ENCODE measurements around the gene SERHL2.
"Not testable (repeated sequence)": the region's sequence is repeated elsewhere in the genome, so short reads cannot be mapped to it uniquely, and the experiment has no call there.

Gene SERHL2

DNA sequence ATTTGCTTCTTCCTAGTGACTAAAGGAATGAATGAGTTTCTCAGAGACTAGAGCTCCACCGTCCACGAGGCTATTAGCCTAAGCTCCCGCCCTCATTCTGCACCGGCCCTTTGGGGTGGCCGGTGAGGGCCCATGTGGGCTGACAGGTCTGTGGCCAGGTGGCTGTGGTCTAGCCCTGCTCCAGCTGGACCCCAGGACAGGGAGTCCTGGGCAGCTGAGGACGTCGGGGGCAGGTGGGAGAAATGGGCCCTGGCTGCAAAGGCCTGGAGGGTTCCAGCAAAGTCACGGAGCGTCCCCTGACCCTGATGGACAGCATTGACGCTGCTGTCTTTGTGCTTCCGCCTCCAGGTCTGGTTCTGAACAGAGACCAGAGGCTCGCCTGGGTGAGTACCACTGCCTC is 12.2 kb downstream of the SERHL2 start:
- no peak overlapping the region for H2BK5ac ChIP-seq (ENCODE audit: low read depth, low read length, poor library complexity, severe bottlenecking)
- no peak for DNase-seq
- no peaks in the 10 kb centered on the region for H3K27me3 ChIP-seq (ENCODE audit: control insufficient read depth in 1 of 2, insufficient read depth in 1 of 2, low read length in 2 of 2)
- H3K9me3 ChIP-seq (ENCODE audit: control insufficient read depth, low read length) = no peaks in the 10 kb centered on the region
- H3K23ac ChIP-seq (ENCODE audit: low read length in 2 of 2) = no peak overlapping the region
- WGBS = 96% methylated on average over 12 of the region's 12 CpGs
- H2BK15ac ChIP-seq (ENCODE audit: low read depth, poor library complexity, severe bottlenecking) = no peak overlapping the region
- H3K4me1 ChIP-seq (ENCODE audit: control insufficient read depth, insufficient read depth, low read depth, low read length) = peaks cover 4% of the 10 kb centered on the region
- H3K4me3 ChIP-seq (ENCODE audit: insufficient read depth in 1 of 2, low read depth in 1 of 2, low read length in 2 of 2) = no peak overlapping the region
- no peak overlapping the region for H3K4ac ChIP-seq (ENCODE audit: low read depth in 1 of 2, low read length in 2 of 2)
- no peak overlapping the region for H2AFZ ChIP-seq (ENCODE audit: low read depth, low read length)
- H3K36me3 ChIP-seq (ENCODE audit: control insufficient read depth in 1 of 2, insufficient read depth in 2 of 2, low read depth in 1 of 2, low read length in 2 of 2) = peaks cover 5 to 18% of the 10 kb centered on the region in 2 experiments
- no peak overlapping the region for H3K27ac ChIP-seq (ENCODE audit: low read length, poor library complexity, severe bottlenecking)
- H3K9ac ChIP-seq (ENCODE audit: low read length) = no peak overlapping the region
- no peak overlapping the region for H2AK5ac ChIP-seq (ENCODE audit: low read length, severe bottlenecking)
- H4K8ac ChIP-seq (ENCODE audit: low read length) = no peak overlapping the region
- no peak overlapping the region for H3K14ac ChIP-seq (ENCODE audit: low read length in 2 of 2)
- no peak overlapping the region for H4K91ac ChIP-seq (ENCODE audit: low read length)
- H2BK12ac ChIP-seq (ENCODE audit: low read length in 2 of 2) = no peak overlapping the region
- H3K79me1 ChIP-seq (replicated peaks; ENCODE audit: low read length, poor library complexity, severe bottlenecking) = no peaks in the 10 kb centered on the region
- no peak overlapping the region for H3K18ac ChIP-seq (ENCODE audit: low read depth in 1 of 2, low read length in 2 of 2)
- no peak overlapping the region for H3K4me2 ChIP-seq (ENCODE audit: low read length, poor library complexity, severe bottlenecking)
- H2BK120ac ChIP-seq (ENCODE audit: low read depth, low read length) = no peak overlapping the region

DNA sequence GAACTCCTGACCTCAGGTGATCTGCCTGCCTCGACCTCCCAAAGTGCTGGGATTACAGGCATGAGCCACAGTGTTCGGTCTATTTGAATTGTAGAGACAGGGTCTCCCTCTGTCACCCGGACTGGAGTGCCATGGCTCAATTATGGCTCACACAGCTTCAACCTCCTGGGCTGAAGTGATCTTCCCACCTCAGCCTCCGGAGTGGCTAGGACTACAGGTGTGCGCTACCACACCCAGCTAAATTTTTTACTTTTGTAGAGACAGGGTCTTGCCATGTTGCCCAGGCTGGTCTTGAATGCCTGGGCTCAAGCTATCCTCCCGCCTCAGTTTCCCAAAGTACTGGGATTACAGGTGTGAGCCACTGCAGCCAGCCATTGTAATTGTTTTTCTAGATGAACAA is 14.2 kb downstream of the SERHL2 start:
- H4K8ac ChIP-seq (ENCODE audit: low read length); DNase-seq; H3K9ac ChIP-seq (ENCODE audit: low read length); H3K4ac ChIP-seq (ENCODE audit: low read depth in 1 of 2, low read length in 2 of 2); H2BK15ac ChIP-seq (ENCODE audit: low read depth, poor library complexity, severe bottlenecking); H3K4me1 ChIP-seq (ENCODE audit: control insufficient read depth, insufficient read depth, low read depth, low read length); H3K79me1 ChIP-seq (replicated peaks; ENCODE audit: low read length, poor library complexity, severe bottlenecking); H2AK5ac ChIP-seq (ENCODE audit: low read length, severe bottlenecking); H3K27ac ChIP-seq (ENCODE audit: low read length, poor library complexity, severe bottlenecking); H2AFZ ChIP-seq (ENCODE audit: low read depth, low read length); H3K18ac ChIP-seq (ENCODE audit: low read depth in 1 of 2, low read length in 2 of 2); H4K91ac ChIP-seq (ENCODE audit: low read length); H3K27me3 ChIP-seq (ENCODE audit: control insufficient read depth in 1 of 2, insufficient read depth in 1 of 2, low read length in 2 of 2); H3K9me3 ChIP-seq (ENCODE audit: control insufficient read depth, low read length); H3K23ac ChIP-seq (ENCODE audit: low read length in 2 of 2); H3K14ac ChIP-seq (ENCODE audit: low read length in 2 of 2); H2BK5ac ChIP-seq (ENCODE audit: low read depth, low read length, poor library complexity, severe bottlenecking); H2BK12ac ChIP-seq (ENCODE audit: low read length in 2 of 2); H2BK120ac ChIP-seq (ENCODE audit: low read depth, low read length); H3K4me2 ChIP-seq (ENCODE audit: low read length, poor library complexity, severe bottlenecking); H3K4me3 ChIP-seq (ENCODE audit: insufficient read depth in 1 of 2, low read depth in 1 of 2, low read length in 2 of 2): not testable (repeated sequence)
- 89% methylated on average over 5 of the region's 6 CpGs for WGBS
- H3K36me3 ChIP-seq (ENCODE audit: control insufficient read depth in 1 of 2, insufficient read depth in 2 of 2, low read depth in 1 of 2, low read length in 2 of 2) = peaks cover 14 to 29% of the 10 kb centered on the region in 2 experiments

DNA sequence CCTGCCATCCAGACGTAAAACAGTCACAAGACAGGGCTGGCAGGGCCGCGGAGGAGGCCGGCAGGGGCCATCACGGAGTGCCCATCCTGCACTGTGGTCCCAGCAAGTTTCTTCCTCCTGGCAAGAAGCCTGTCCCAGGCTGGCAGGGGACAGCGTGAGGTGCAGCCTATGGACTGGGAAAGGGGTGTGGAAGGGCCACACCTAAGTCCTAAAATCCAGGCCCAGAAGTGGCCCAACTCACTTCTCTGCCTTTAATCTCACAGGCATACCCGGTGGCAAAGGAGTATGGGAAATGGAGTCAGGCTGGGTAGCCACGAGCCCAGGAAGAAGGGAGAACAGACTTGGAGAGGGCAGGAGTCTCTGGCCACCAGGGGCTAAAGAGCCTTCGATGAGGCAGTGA is 16.8 kb downstream of the SERHL2 start:
- not testable (repeated sequence) for H3K4me2 ChIP-seq (ENCODE audit: low read length, poor library complexity, severe bottlenecking); H3K27ac ChIP-seq (ENCODE audit: low read length, poor library complexity, severe bottlenecking); H3K9me3 ChIP-seq (ENCODE audit: control insufficient read depth, low read length); H3K79me1 ChIP-seq (replicated peaks; ENCODE audit: low read length, poor library complexity, severe bottlenecking); H4K8ac ChIP-seq (ENCODE audit: low read length); H2BK5ac ChIP-seq (ENCODE audit: low read depth, low read length, poor library complexity, severe bottlenecking); H2BK15ac ChIP-seq (ENCODE audit: low read depth, poor library complexity, severe bottlenecking); H3K14ac ChIP-seq (ENCODE audit: low read length in 2 of 2); DNase-seq; H2AK5ac ChIP-seq (ENCODE audit: low read length, severe bottlenecking); H3K23ac ChIP-seq (ENCODE audit: low read length in 2 of 2); H4K91ac ChIP-seq (ENCODE audit: low read length); H3K4me1 ChIP-seq (ENCODE audit: control insufficient read depth, insufficient read depth, low read depth, low read length); H3K27me3 ChIP-seq (ENCODE audit: control insufficient read depth in 1 of 2, insufficient read depth in 1 of 2, low read length in 2 of 2); H3K9ac ChIP-seq (ENCODE audit: low read length); H2BK120ac ChIP-seq (ENCODE audit: low read depth, low read length); H3K18ac ChIP-seq (ENCODE audit: low read depth in 1 of 2, low read length in 2 of 2); H2BK12ac ChIP-seq (ENCODE audit: low read length in 2 of 2); H2AFZ ChIP-seq (ENCODE audit: low read depth, low read length); H3K4ac ChIP-seq (ENCODE audit: low read depth in 1 of 2, low read length in 2 of 2)
- H3K36me3 ChIP-seq (ENCODE audit: control insufficient read depth in 1 of 2, insufficient read depth in 2 of 2, low read depth in 1 of 2, low read length in 2 of 2) = peaks cover 22 to 46% of the 10 kb centered on the region in 2 experiments
- H3K4me3 ChIP-seq (ENCODE audit: insufficient read depth in 1 of 2, low read depth in 1 of 2, low read length in 2 of 2) = peak overlapping the region in 1 of 2 experiments; percentile 1
- WGBS = 75% methylated on average over 8 of the region's 9 CpGs

DNA sequence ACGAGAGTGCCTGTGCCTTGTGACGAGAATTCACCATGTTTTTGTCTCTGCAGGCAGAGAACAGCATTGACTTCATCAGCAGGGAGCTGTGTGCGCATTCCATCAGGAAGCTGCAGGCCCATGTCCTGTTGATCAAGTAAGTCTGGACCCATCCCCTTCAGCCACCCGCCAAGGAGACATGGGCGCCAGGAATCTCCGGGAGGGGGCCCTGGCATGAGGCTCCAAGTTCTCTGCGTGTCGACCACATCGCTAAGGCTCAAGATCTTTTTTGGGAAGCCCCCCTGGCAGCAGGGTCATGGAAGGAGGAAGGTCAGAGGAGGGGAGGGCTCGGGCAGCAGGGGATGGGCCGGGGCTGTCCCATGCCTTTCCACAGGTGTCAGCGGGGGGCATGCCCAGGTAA is 17.3 kb downstream of the SERHL2 start:
- H3K4me1 ChIP-seq (ENCODE audit: control insufficient read depth, insufficient read depth, low read depth, low read length); H2BK12ac ChIP-seq (ENCODE audit: low read length in 2 of 2); H3K9ac ChIP-seq (ENCODE audit: low read length); H4K91ac ChIP-seq (ENCODE audit: low read length); H3K79me1 ChIP-seq (replicated peaks; ENCODE audit: low read length, poor library complexity, severe bottlenecking); DNase-seq; H3K4me2 ChIP-seq (ENCODE audit: low read length, poor library complexity, severe bottlenecking); H3K27ac ChIP-seq (ENCODE audit: low read length, poor library complexity, severe bottlenecking); H2BK15ac ChIP-seq (ENCODE audit: low read depth, poor library complexity, severe bottlenecking); H3K4me3 ChIP-seq (ENCODE audit: insufficient read depth in 1 of 2, low read depth in 1 of 2, low read length in 2 of 2); H3K4ac ChIP-seq (ENCODE audit: low read depth in 1 of 2, low read length in 2 of 2); H2AFZ ChIP-seq (ENCODE audit: low read depth, low read length); H2AK5ac ChIP-seq (ENCODE audit: low read length, severe bottlenecking); H3K27me3 ChIP-seq (ENCODE audit: control insufficient read depth in 1 of 2, insufficient read depth in 1 of 2, low read length in 2 of 2); H3K9me3 ChIP-seq (ENCODE audit: control insufficient read depth, low read length); H3K23ac ChIP-seq (ENCODE audit: low read length in 2 of 2); H4K8ac ChIP-seq (ENCODE audit: low read length); H3K14ac ChIP-seq (ENCODE audit: low read length in 2 of 2); H2BK5ac ChIP-seq (ENCODE audit: low read depth, low read length, poor library complexity, severe bottlenecking); H2BK120ac ChIP-seq (ENCODE audit: low read depth, low read length); H3K18ac ChIP-seq (ENCODE audit: low read depth in 1 of 2, low read length in 2 of 2): not testable (repeated sequence)
- WGBS = 93% methylated on average over 12 of the region's 12 CpGs
- peaks cover 22 to 51% of the 10 kb centered on the region in 2 experiments for H3K36me3 ChIP-seq (ENCODE audit: control insufficient read depth in 1 of 2, insufficient read depth in 2 of 2, low read depth in 1 of 2, low read length in 2 of 2)

Data from mesenchymal stem cell (in vitro differentiated cells and primary cell).